Caki2 (cell line): ENCODE measurements around the gene NXN. TPM values are rescaled to one million over a fixed set of nuclear protein-coding genes. Genes with fewer than 3 reads are reported as not detected.
A peak's percentile ranks its signal among the peaks of the same experiment; 100 is the strongest.
"Not testable (repeated sequence)": the region's sequence is repeated elsewhere in the genome, so short reads cannot be mapped to it uniquely, and the experiment has no call there.

ENCODE experiments used
- DNase-seq: peaks from one replicate; pipeline ENCODE4 v3.0.0-alpha.2; 2015; ENCODE audit warnings: low read depth
- in situ Hi-C: cut with HindIII; loops from 2 replicates; pipeline ENCODE4 v1.10.0; 2016; ENCODE audit warnings: low sequenced_read_pairs, low pct_unique_long_range_greater_than_20kb, mixed read lengths
- total RNA-seq: library from RNA; depleted of rRNA; stranded (reverse); fragments of >200 nt; shearing (Covaris generic); gene quantifications from 2 replicates; pipeline ENCODE4 v1.2.3, GENCODE V29; 2014; ENCODE audit warnings: low replicate concordance; rRNA removed

NXN gene
- total RNA-seq, 1 experiment from 2014 or later, result 65.7 TPM

DNA sequence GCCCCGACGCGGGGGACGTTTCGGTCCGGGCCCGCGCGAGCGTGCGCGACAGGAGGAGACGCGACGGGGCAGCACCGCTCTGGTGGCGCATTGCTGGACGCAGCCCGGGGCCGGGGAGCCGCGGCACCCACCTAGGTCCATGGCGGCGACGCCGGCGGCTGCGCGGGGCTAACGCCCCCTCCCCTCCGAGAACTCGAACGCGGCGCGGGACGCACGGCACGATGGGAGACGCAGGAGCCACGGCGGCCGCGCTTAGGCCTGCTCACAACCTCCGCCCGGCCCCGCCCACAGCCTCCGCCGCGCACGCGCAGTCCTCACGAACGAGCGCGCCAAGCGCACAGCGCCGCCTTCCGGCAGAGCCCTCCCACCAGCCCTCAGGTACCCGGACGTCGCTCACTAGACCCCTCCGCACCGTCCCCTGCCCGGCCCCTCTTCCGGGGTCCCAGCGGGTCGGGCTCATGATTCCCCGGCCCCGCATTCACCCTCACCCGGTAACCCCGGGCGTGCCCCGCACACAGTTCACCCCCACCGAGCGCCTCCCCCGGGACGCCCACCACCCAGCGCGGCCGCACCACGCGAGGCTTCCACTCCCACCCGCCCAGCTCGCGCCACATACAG, 227.5 kb downstream of the NXN start, which contains the start of gene GEMIN4:
Gene GEMIN4, minus strand, starts transcription at position 263 of the 618 bp plus-strand sequence. Its CDS starts 122 bp downstream, at position 141.
- DNase-seq, result peak; percentile 75
- in situ Hi-C loops, result no loop called here

DNA sequence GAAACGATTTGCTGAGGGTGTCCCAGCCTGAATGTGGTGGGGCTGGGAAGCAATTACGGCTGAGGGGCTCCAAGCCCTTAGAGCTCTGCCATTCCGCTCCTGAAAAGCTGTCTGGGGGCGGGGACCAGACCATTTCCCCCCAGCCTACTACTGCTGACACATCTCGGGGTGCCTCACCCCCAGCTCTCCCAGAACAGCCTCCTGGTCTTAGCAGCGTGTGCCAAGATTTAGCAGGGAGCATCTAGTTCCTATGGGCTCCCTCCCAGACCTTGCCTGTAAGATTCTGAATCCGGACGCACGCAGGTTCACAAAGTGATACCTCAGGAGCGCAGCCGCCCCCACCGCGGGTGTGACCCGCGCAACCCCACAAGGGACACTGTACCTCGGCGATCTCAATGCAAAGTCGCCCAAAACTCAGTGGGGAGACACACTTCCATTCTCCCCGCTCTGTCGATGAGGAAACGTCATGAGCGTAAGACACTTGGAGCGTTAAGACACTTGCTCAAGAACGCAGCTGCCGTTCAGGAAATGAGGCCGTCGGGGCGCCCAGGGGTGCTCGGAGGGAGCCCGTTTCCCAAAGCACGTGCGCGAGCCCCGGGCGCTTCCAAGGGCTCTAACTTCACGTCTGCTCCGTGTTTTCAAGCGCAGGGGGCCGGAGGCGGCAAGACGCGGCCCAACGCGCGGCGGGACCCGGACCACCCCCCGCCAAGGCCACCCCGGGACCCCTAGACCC, 228.1 kb downstream of the NXN start:
- DNase-seq, result peak; percentile 7
- in situ Hi-C loops, result no loop called here

DNA sequence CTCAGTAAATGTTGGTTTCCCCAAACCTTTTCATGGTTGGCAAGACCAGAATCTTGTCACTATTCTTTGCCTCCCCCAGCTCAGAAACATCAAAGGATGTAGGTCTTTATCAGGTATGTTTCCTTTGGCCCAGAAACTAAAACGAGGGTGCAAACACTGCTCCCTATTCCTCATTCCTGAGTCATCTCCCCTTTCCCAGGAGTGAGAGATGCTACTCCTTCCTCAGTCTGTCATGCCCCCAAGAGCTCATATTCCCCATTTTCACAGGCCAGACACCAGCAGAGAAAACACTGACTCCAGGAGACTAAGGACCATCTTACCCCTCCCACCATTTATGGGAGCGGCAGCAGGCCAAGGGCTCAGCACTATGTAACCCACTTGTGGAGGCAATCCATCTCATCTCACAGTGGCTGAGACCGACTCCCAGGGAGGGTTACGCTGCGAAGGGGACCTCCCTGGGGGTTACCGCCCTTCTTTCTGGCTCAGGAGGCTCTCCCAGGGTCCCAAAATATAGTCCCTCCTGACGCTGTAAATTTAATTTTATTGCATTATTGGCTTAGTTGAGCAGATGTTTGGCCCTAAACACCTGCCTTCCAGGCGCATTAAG, 229.0 kb downstream of the NXN start:
- DNase-seq, result no peak
- in situ Hi-C loops, result no loop called here

DNA sequence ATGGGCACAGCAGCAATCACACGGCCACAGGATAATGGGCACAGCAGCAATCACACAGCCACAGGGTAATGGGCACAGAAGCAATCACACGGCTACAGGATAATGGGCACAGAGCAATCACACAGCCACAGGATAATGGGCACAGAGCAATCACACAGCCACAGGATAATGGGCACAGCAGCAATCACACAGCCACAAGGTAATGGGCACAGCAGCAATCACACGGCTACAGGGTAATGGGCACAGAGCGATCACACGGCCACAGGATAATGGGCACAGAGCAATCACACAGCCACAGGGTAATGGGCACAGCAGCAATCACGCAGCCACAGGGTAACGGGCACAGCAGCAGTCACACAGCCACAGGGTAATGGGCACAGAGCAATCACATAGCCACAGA, 230.2 kb downstream of the NXN start:
- in situ Hi-C loops, DNase-seq: not testable (repeated sequence)

Other genes with a start within 250 kb of the NXN start
- gene TLCD3A, start 247.2 kb downstream of the NXN start, total RNA-seq, result 25.7 and 34.3 TPM in 2 replicates
- 16.2 and 25.6 TPM in 2 replicates for gene GEMIN4, start 227.5 kb downstream of the NXN start, total RNA-seq
- 36.8 and 65.9 TPM in 2 replicates for gene GLOD4, start 197.5 kb downstream of the NXN start, total RNA-seq
- gene MRM3, start 197.4 kb downstream of the NXN start, total RNA-seq, result 36.2 and 40.6 TPM in 2 replicates
- 12.5 and 19.8 TPM in 2 replicates for gene TIMM22, start 17.4 kb upstream of the NXN start, total RNA-seq
- 37.4 and 37.8 TPM in 2 replicates for gene ABR, start 200.2 kb upstream of the NXN start, total RNA-seq